Muscle of leg (tissue), 11 donors: Measurements from ENCODE around the gene CDC6. TPM values are rescaled to one million over a fixed set of nuclear protein-coding genes. Genes with fewer than 3 reads are reported as not detected.

Experiments used
- DNase-seq: peaks from one replicate; pipeline ENCODE4 v3.0.0; 2013
- H3K27ac ChIP-seq: one replicate; pipeline ENCODE4 v1.5.1; 2013; ENCODE audit warnings: mild to moderate bottlenecking, low read length, control low read depth
- H3K27me3 ChIP-seq: one replicate; pipeline ENCODE4 v1.6.1; 2013; ENCODE audit warnings: low read length; ENCODE audit not compliant: control insufficient read depth, insufficient read depth
- H3K36me3 ChIP-seq: one replicate; pipeline ENCODE4 v1.6.1; 2013; ENCODE audit warnings: low read length; ENCODE audit not compliant: control insufficient read depth, insufficient read depth
- H3K4me1 ChIP-seq: one replicate; pipeline ENCODE4 v1.6.1; 2013; ENCODE audit warnings: low read length; ENCODE audit not compliant: control insufficient read depth, insufficient read depth
- H3K4me3 ChIP-seq: one replicate; pipeline ENCODE4 v1.5.1; 2013; ENCODE audit warnings: low read length, control low read depth
- H3K9me3 ChIP-seq: replicated peaks from 2 replicates; pipeline ENCODE4 v1.6.1; 2013; ENCODE audit warnings: low read depth, low read length; ENCODE audit not compliant: control insufficient read depth
- WGBS: methylation state at CpG from one replicate; pipeline ENCODE4 v1.1.5; 2013; ENCODE audit warnings: missing lambda C conversion rate; ENCODE audit not compliant: insufficient coverage; 5-methylcytosine and 5-hydroxymethylcytosine counted together
- polyA plus RNA-seq, 8 donors: library from polyadenylated mRNA; unstranded; fragments of 120-200 nt; gene quantifications; one replicate each; pipeline versions ENCODE4 v1.2.1 to v1.2.3, GENCODE V29; 2013; ENCODE audit warnings: inconsistent platforms in 1 of 8, low replicate concordance in 1 of 8; ENCODE audit not compliant: insufficient read length in 8 of 8, insufficient read depth in 1 of 8
- total RNA-seq: library from RNA; stranded (reverse); fragments of 120-200 nt; gene quantifications from one replicate; pipeline ENCODE4 v1.2.4, GENCODE V29; 2013

Gene CDC6
- total and polyA plus RNA-seq, 9 donors = 8.2 to 17.0 (median 11.1) TPM

- no peak for DNase-seq
- WGBS = 50% methylated on average over 1 of the region's 1 CpG
- Histone ChIP-seq H3K27ac (peak overlapping the region; percentile 97), H3K27me3 (no peaks in the 10 kb centered on the region), H3K4me3 (peak overlapping the region; percentile 91), H3K9me3 (no peaks in the 10 kb centered on the region), H3K4me1 (peaks cover 97% of the 10 kb centered on the region), H3K36me3 (peaks cover 49% of the 10 kb centered on the region)
These were observed 59.1 kb downstream of the CDC6 start for GRCh38 chr17:40346765-40347158.

GRCh38 chr17:40347319-40348135 is 59.8 kb downstream of the CDC6 start:
- Histone ChIP-seq H3K9me3 (no peaks in the 10 kb centered on the region), H3K4me1 (peaks cover 100% of the 10 kb centered on the region), H3K27me3 (no peaks in the 10 kb centered on the region), H3K27ac (peak overlapping the region; percentile 97), H3K36me3 (peaks cover 55% of the 10 kb centered on the region), H3K4me3 (peak overlapping the region; percentile 16)
- WGBS = no CpG with 5 or more reads among the region's 9 CpGs
- peak; percentile 49 for DNase-seq

DNA sequence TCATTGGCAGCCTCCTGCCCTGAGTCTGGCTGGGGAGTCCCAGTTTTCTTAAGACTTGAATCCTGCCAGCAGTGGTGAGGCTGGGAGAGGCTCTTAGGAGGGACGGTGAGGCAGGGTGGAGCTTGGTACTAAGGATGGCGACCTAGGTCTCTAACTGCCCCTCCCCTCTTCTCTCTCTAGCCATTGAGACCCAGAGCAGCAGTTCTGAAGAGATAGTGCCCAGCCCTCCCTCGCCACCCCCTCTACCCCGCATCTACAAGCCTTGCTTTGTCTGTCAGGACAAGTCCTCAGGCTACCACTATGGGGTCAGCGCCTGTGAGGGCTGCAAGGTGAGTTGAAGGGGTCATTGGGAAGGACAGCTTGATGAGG is 60.4 kb downstream of the CDC6 start:
- H3K36me3 ChIP-seq = peaks cover 58% of the 10 kb centered on the region
- H3K4me3 ChIP-seq = peak overlapping the region; percentile 13
- peaks cover 98% of the 10 kb centered on the region for H3K4me1 ChIP-seq
- no CpG with 5 or more reads among the region's 5 CpGs for WGBS
- no peak for DNase-seq
- H3K9me3 ChIP-seq = no peaks in the 10 kb centered on the region
- no peaks in the 10 kb centered on the region for H3K27me3 ChIP-seq
- H3K27ac ChIP-seq = peak overlapping the region; percentile 71

DNA sequence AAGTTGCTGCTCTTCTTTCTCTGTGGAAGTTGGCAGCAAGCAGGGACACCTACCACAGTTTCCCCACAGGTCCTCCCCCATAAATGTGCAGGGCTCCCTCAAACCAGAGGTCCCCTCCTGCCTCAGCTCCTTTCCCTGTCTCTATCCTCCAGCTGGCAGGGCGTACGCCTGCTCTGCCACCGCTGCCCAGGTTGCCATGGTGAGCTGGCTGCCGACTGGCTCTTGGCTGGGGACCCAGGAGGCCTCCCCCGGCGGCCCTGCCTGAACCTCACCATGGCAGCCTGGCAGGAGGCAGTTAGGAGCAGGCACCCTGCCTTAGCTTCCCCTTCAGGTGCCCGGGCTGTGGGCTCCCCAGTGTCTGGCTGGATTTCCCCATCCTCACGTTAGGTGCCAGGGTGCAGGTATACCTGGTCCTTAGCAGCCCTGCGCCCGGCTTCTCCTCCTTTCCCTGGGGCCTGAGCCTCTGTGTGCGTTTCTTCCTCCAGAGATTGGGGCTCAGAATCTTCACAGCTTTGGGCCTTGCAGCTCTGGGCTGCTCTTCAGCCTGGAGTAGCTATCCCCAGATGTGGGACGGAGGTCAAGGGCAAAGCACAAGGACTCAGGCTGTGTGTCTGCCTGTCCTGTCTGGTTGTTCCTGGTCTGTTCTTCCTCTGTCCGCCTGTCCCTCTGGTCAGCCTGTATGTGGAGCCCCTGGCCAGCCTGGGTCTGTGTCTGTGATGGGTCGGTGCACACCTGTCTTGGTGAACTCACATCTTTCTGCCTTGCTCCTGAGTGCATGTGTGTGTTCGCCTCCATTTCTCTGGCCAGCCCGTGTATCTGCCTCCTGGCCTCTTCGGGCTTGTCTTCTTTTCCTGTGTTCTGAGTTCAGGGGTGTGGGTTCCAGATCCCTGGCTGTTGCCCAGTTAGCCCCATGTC is 61.1 kb downstream of the CDC6 start:
- peak; percentile 67 for DNase-seq

GRCh38 chr17:40349477-40349894 is 61.8 kb downstream of the CDC6 start:
- DNase-seq = peak; percentile 45
- 34% methylated on average over 7 of the region's 10 CpGs for WGBS
- Histone ChIP-seq H3K27ac (peak overlapping the region; percentile 91), H3K9me3 (no peaks in the 10 kb centered on the region), H3K4me3 (no peak overlapping the region), H3K36me3 (peaks cover 66% of the 10 kb centered on the region), H3K27me3 (no peaks in the 10 kb centered on the region), H3K4me1 (peaks cover 92% of the 10 kb centered on the region)

More for the DNA sequence above, 61.1 kb downstream of the CDC6 start:
- Histone ChIP-seq H3K9me3 (no peaks in the 10 kb centered on the region), H3K27ac (peak overlapping the region; percentile 29), H3K4me3 (no peak overlapping the region), H3K4me1 (peaks cover 92% of the 10 kb centered on the region), H3K36me3 (peaks cover 60% of the 10 kb centered on the region), H3K27me3 (no peaks in the 10 kb centered on the region)
- 55% methylated on average over 16 of the region's 17 CpGs for WGBS

- peak; percentile 89 for DNase-seq
- Histone ChIP-seq H3K4me3 (no peak overlapping the region), H3K9me3 (no peaks in the 10 kb centered on the region), H3K36me3 (peaks cover 72% of the 10 kb centered on the region), H3K27me3 (no peaks in the 10 kb centered on the region), H3K27ac (peak overlapping the region; percentile 91), H3K4me1 (peaks cover 92% of the 10 kb centered on the region)
- 25% methylated on average over 19 of the region's 19 CpGs for WGBS
These were observed 62.4 kb downstream of the CDC6 start for GRCh38 chr17:40349895-40350688.

DNA sequence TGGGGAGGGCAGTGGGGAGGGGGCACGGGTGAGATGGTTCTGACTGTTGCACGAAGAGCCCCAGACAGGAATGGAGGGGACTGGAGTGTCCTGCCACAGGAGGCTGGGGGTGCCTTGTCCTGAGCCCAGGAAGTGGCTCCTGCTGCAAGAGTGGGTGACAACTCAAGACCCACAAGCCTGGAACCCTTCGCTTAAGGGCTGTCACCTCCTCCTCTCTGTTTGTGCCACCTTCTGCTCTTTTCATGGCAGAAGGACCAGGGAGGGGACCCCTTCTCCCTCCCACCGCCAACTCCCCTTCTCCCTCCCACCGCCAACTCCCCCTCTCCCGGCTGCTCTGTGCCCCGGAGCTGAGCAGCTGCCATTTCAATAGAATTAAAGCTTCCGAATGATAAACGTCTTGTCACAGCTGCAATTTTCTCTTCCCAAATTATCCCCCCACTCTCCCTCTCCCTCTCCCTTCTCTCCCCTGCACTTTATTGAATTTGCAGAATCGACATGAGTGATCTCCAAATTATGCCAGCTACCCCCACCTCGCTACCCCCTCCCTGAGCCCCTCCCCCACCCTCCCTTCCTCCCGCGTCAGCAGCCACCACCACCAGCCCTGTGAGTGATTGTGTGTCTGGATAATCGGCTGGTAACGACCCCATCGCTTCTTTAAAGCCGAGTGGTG is 63.1 kb downstream of the CDC6 start:
- 21% methylated on average over 9 of the region's 17 CpGs for WGBS
- no peak overlapping the region for H3K4me3 ChIP-seq
- H3K4me1 ChIP-seq = peaks cover 91% of the 10 kb centered on the region
- H3K27me3 ChIP-seq = no peaks in the 10 kb centered on the region
- peak; percentile 64 for DNase-seq
- H3K36me3 ChIP-seq = peaks cover 80% of the 10 kb centered on the region
- H3K27ac ChIP-seq = peak overlapping the region; percentile 91
- H3K9me3 ChIP-seq = no peaks in the 10 kb centered on the region

GRCh38 chr17:40351359-40352236 is 63.9 kb downstream of the CDC6 start:
- no peaks in the 10 kb centered on the region for H3K27me3 ChIP-seq
- WGBS = 64% methylated on average over 20 of the region's 27 CpGs
- no peak overlapping the region for H3K4me3 ChIP-seq
- DNase-seq = peak; percentile 69
- peaks cover 88% of the 10 kb centered on the region for H3K36me3 ChIP-seq
- H3K27ac ChIP-seq = peak overlapping the region; percentile 91
- H3K4me1 ChIP-seq = peaks cover 90% of the 10 kb centered on the region
- H3K9me3 ChIP-seq = no peaks in the 10 kb centered on the region
